PC-3 (cell line): ENCODE results near the gene IL31RA. TPM values are rescaled to one million over a fixed set of nuclear protein-coding genes. Genes with fewer than 3 reads are reported as not detected.

Source experiments
- ATAC-seq: fragments of 200-7000 bp; cut with Tn5 transposase; 2 replicates; pipeline ENCODE4 v1.9.1; 2020; ENCODE audit warnings: mild to moderate bottlenecking, moderate library complexity
- BruUV-seq: library from RNA; stranded (reverse); fragments of 400-500 nt; replicated peaks from 2 replicates; lab custom pipeline; 2021; lab: Mats Ljungman, UMichigan
- CTCF ChIA-PET: fragments of 300-600 bp; sonication (Branson Sonifier 250); formaldehyde crosslinking; loops from one replicate; lab custom pipeline; 2022; ENCODE audit warnings: antibody characterized with exemption; lab: Charles Lee
- POLR2A ChIA-PET: fragments of 300-600 bp; sonication (Branson Sonifier 250); formaldehyde crosslinking; loops from one replicate; lab custom pipeline; 2022; ENCODE audit warnings: antibody characterized with exemption; ENCODE audit not compliant: unreplicated experiment; lab: Charles Lee
- DNase-seq: peaks from one replicate; pipeline ENCODE4 v3.0.0-alpha.2; 2015
- H2AFZ ChIP-seq: fragments of 300-600 bp; sonication (generic); 2 replicates; pipeline ENCODE4 v1.6.0; 2016; ENCODE audit warnings: antibody characterized with exemption, low read length
- H3F3A ChIP-seq: fragments of 300-600 bp; sonication (generic); one replicate; pipeline ENCODE4 v1.6.0; 2017; ENCODE audit warnings: antibody characterized with exemption, low read length, control low read depth, mild to moderate bottlenecking; ENCODE audit not compliant: unreplicated experiment
- H3K27ac ChIP-seq: fragments of 300-600 bp; sonication (generic); 2 replicates; pipeline ENCODE4 v1.5.1; 2016; ENCODE audit warnings: mild to moderate bottlenecking, low read length
- H3K27me3 ChIP-seq: fragments of 300-600 bp; sonication (generic); 2 replicates; pipeline ENCODE4 v1.6.1; 2016; ENCODE audit warnings: low read length, mixed read lengths
- H3K36me3 ChIP-seq: fragments of 300-600 bp; sonication (generic); 2 replicates; pipeline ENCODE4 v1.6.1; 2016; ENCODE audit warnings: low read depth, mixed run types, low read length, mixed read lengths
- H3K4me1 ChIP-seq: fragments of 300-600 bp; sonication (generic); 2 replicates; pipeline ENCODE4 v1.5.1; 2016; ENCODE audit warnings: low read length; ENCODE audit not compliant: insufficient read depth
- H3K4me2 ChIP-seq: fragments of 300-600 bp; sonication (generic); 2 replicates; pipeline ENCODE4 v1.6.0; 2016; ENCODE audit warnings: low read length
- H3K4me3 ChIP-seq: fragments of 300-600 bp; sonication (generic); 2 replicates; pipeline ENCODE4 v1.5.1; 2016; ENCODE audit warnings: mild to moderate bottlenecking, low read length, mixed read lengths
- H3K79me2 ChIP-seq: fragments of 300-600 bp; sonication (generic); 2 replicates; pipeline ENCODE4 v1.6.1; 2017; ENCODE audit warnings: low read length, mixed read lengths
- H3K9ac ChIP-seq: fragments of 300-600 bp; sonication (generic); 2 replicates; pipeline ENCODE4 v1.6.0; 2016; ENCODE audit warnings: mild to moderate bottlenecking, low read length
- H3K9me2 ChIP-seq: fragments of 300-600 bp; sonication (generic); replicated peaks from 2 replicates; pipeline ENCODE4 v1.6.1; 2016; ENCODE audit warnings: mixed run types, low read length, mixed read lengths
- H3K9me3 ChIP-seq: fragments of 300-600 bp; sonication (generic); 2 replicates; pipeline ENCODE4 v1.6.1; 2016; ENCODE audit warnings: low read length, mixed read lengths
- H4K20me1 ChIP-seq: fragments of 300-600 bp; sonication (generic); 2 replicates; pipeline ENCODE4 v1.6.1; 2016; ENCODE audit warnings: low read length, mixed read lengths
- EZH2 ChIP-seq: fragments of 300-600 bp; sonication (generic); IDR thresholded peaks from one replicate; pipeline ENCODE4 v1.6.1; 2017; ENCODE audit warnings: antibody characterized with exemption, mild to moderate bottlenecking, low read length; ENCODE audit not compliant: unreplicated experiment
- EZH2phosphoT487 ChIP-seq: fragments of 300-600 bp; sonication (generic); IDR thresholded peaks from 2 replicates; pipeline ENCODE4 v1.6.1; 2018; ENCODE audit warnings: mild to moderate bottlenecking, antibody characterized with exemption, low read length, borderline replicate concordance
- intact Hi-C: fragments of 100-400 bp; cut with micrococcal nuclease; formaldehyde crosslinking; loops from 2 replicates; pipeline ENCODE4 v1.9.0; 2023
- total RNA-seq: library from RNA; depleted of rRNA; stranded (reverse); fragments of >200 nt; gene quantifications from 2 replicates; pipeline ENCODE4 v1.2.3, GENCODE V29; 2014
- TF ChIP-seq, protein P1 (sequence below): fragments of 300-600 bp; sonication (generic); conservative IDR thresholded peaks from 2 replicates; pipeline ENCODE4 v1.5.1; 2017; ENCODE audit warnings: antibody characterized with exemption, low read depth, mild to moderate bottlenecking, low read length

Gene IL31RA
- total RNA-seq, 1 experiment from 2014 or later, result 1.6 TPM

DNA sequence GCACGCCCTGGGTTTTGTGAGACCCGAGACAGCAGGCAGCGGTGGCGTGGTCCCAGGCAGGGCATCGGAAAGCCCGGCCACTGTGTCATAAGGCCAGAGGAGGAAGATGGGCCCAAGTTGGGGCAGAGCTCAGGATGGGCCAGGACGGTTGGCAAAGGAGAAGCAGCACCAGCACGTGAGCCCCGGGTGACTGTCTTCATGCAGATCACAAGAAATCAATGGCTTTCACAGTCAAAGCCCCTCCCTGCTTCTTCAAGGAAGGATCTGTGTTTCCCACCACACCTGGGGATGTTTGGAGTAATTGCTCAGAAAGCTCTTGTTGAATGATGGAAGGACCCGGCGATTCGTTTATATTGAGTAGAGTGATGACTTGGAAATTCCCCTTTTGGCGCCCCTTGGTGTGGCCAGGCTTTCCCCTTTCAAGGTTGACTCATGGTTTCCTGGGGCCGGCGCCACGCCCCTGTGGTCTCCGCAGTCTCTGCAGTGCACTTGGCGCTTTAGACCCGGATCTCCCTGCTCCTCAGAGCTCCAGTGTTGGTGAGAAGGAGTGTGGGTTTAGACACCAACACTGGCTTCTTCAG is 52.1 kb downstream of the IL31RA start:
- no TSS peak for BruUV-seq
- DNase-seq, result no peak

DNA sequence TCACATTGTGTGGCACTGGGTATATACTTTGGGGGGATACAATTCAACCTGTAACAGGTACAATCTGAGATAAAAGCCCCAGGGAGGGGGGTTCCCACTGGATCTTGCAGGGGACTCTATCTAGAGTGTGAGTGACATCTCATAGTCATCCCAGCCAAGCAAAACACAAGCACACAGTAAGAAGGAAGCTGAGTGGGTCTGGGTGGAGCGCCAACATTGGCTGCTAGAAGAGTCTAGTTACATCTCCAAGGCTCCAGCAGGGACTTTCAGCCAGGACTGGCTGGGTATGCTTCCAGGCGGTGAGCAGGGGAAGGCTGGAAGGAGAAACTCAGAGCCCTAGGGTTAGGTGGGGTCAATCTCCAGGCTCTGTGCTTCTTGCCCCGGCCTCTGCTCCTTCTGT is 53.0 kb downstream of the IL31RA start:
- Histone ChIP-seq H2AFZ (no peak overlapping the region), H3K4me2 (no peak overlapping the region), H3F3A (no peaks in the 10 kb centered on the region), H3K4me1 (peaks cover 2% of the 10 kb centered on the region; the same call in 1 of the 2 replicates), H4K20me1 (no peaks in the 10 kb centered on the region), H3K9me2 (no peaks in the 10 kb centered on the region), H3K4me3 (no peak overlapping the region), H3K27me3 (no peaks in the 10 kb centered on the region), H3K9me3 (no peaks in the 10 kb centered on the region), H3K36me3 (no peaks in the 10 kb centered on the region), H3K27ac (no peak overlapping the region), H3K79me2 (no peaks in the 10 kb centered on the region), H3K9ac (no peak overlapping the region)
- BruUV-seq, result no TSS peak
- TF ChIP-seq EZH2 (no peak), EZH2phosphoT487 (no peak)
- TF ChIP-seq, protein P1, sequence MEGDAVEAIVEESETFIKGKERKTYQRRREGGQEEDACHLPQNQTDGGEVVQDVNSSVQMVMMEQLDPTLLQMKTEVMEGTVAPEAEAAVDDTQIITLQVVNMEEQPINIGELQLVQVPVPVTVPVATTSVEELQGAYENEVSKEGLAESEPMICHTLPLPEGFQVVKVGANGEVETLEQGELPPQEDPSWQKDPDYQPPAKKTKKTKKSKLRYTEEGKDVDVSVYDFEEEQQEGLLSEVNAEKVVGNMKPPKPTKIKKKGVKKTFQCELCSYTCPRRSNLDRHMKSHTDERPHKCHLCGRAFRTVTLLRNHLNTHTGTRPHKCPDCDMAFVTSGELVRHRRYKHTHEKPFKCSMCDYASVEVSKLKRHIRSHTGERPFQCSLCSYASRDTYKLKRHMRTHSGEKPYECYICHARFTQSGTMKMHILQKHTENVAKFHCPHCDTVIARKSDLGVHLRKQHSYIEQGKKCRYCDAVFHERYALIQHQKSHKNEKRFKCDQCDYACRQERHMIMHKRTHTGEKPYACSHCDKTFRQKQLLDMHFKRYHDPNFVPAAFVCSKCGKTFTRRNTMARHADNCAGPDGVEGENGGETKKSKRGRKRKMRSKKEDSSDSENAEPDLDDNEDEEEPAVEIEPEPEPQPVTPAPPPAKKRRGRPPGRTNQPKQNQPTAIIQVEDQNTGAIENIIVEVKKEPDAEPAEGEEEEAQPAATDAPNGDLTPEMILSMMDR, result no peak
- CTCF ChIA-PET, result no interaction called here
- ATAC-seq, result no peak
- POLR2A ChIA-PET, result no interaction called here
- DNase-seq, result no peak
- intact Hi-C loops, result no loop called here

More for the DNA sequence above, 52.1 kb downstream of the IL31RA start:
- Histone ChIP-seq H3F3A (no peaks in the 10 kb centered on the region), H3K4me2 (no peak overlapping the region), H3K4me1 (peaks cover 4% of the 10 kb centered on the region; the same call in 1 of the 2 replicates), H3K27ac (no peak overlapping the region), H3K4me3 (no peak overlapping the region), H3K9me2 (no peaks in the 10 kb centered on the region), H2AFZ (no peak overlapping the region), H3K36me3 (no peaks in the 10 kb centered on the region), H3K9ac (no peak overlapping the region), H3K27me3 (no peaks in the 10 kb centered on the region), H3K9me3 (no peaks in the 10 kb centered on the region), H3K79me2 (no peaks in the 10 kb centered on the region), H4K20me1 (no peaks in the 10 kb centered on the region)
- intact Hi-C loops, result no loop called here
- TF ChIP-seq, protein P1, result no peak
- TF ChIP-seq EZH2, result no peak
- TF ChIP-seq EZH2phosphoT487, result no peak
- ATAC-seq, result no peak
- POLR2A ChIA-PET, result interaction anchor here (0.6 kb wide), 1 partner anchor 598 kb away, joined by 3 read pairs; no protein-coding TSS in a partner anchor
- CTCF ChIA-PET, result no interaction called here

DNA sequence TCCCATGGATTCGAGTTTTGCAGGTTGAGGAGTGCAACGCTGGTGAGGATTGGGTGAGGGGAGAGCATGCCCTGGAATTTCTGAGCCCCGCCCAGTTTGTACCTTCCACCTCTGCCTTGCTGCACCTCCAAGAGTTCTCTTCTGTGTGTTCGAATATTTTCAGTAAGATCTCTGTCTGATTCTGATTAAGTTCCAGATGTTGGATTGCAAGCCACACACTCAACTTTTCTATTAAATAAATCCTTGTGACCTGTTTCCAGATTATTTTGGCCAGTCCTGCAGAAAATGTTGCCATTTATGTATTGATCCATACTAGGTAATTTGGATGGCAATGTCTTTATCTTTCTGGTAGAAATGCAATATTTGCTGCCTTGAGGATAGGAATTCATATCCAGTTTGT is 54.1 kb downstream of the IL31RA start:
- H2AFZ ChIP-seq, result no peak overlapping the region
- no peak overlapping the region for H3K9ac ChIP-seq
- H3K9me2 ChIP-seq, result no peaks in the 10 kb centered on the region
- intact Hi-C loops, result no loop called here
- H3K27me3 ChIP-seq, result no peaks in the 10 kb centered on the region
- CTCF ChIA-PET, result no interaction called here
- no peak overlapping the region for H3K4me2 ChIP-seq
- TF ChIP-seq EZH2phosphoT487, result no peak
- TF ChIP-seq EZH2, result no peak
- TF ChIP-seq, protein P1, result no peak
- ATAC-seq (no peak), DNase-seq (no peak)
- H3K9me3 ChIP-seq, result no peaks in the 10 kb centered on the region
- no peaks in the 10 kb centered on the region for H3F3A ChIP-seq
- no peaks in the 10 kb centered on the region for H3K4me1 ChIP-seq
- no peaks in the 10 kb centered on the region for H4K20me1 ChIP-seq
- H3K36me3 ChIP-seq, result no peaks in the 10 kb centered on the region
- no TSS peak for BruUV-seq
- no peak overlapping the region for H3K4me3 ChIP-seq
- POLR2A ChIA-PET, result no interaction called here
- H3K79me2 ChIP-seq, result no peaks in the 10 kb centered on the region
- no peak overlapping the region for H3K27ac ChIP-seq
